Brain microvascular endothelial cell (primary cell): Measurements from ENCODE around the gene ZFP82.
A peak's percentile ranks its signal among the peaks of the same experiment; 100 is the strongest.

Source experiments
- DNase-seq: peaks from one replicate; pipeline ENCODE4 v3.0.0-alpha.2; 2020
- H3K27ac ChIP-seq: fragments of 250-450 bp; sonication (Bioruptor Pico); 2 replicates; pipeline ENCODE4 v1.5.1; 2020; ENCODE audit warnings: mild to moderate bottlenecking, moderate library complexity
- H3K27me3 ChIP-seq: fragments of 250-450 bp; sonication (Bioruptor Pico); replicated peaks from 2 replicates; pipeline ENCODE4 v1.5.1; 2020; ENCODE audit warnings: mild to moderate bottlenecking
- H3K36me3 ChIP-seq: fragments of 250-450 bp; sonication (Bioruptor Pico); replicated peaks from 2 replicates; pipeline ENCODE4 v1.5.1; 2020; ENCODE audit warnings: mild to moderate bottlenecking
- H3K4me3 ChIP-seq: 2 replicates; pipeline ENCODE4 v1.5.1; 2011; ENCODE audit warnings: low read depth, mild to moderate bottlenecking, control low read depth, low read length, moderate library complexity
- CTCF ChIP-seq: IDR thresholded peaks from 2 replicates; pipeline ENCODE4 v1.5.1; 2011; ENCODE audit warnings: low read depth, mild to moderate bottlenecking, moderate library complexity, low read length, control low read depth, inconsistent platforms; ENCODE audit errors: missing control alignments
- in situ Hi-C: cut with HindIII; loops from 2 replicates; pipeline ENCODE4 v1.10.0; 2017; ENCODE audit warnings: low sequenced_read_pairs, low pct_ligation_motif_present

ZFP82 gene

GRCh38 chr19:36379510-36379819, 39.0 kb downstream of the ZFP82 start:
- no peaks in the 10 kb centered on the region for H3K27me3 ChIP-seq
- peak overlapping the region; percentile 91 for H3K4me3 ChIP-seq
- TF ChIP-seq CTCF, result no peak
- no peaks in the 10 kb centered on the region for H3K36me3 ChIP-seq
- DNase-seq, result no peak
- in situ Hi-C loops, result no loop called here
- no peak overlapping the region for H3K27ac ChIP-seq

GRCh38 chr19:36378625-36379509, 39.6 kb downstream of the ZFP82 start, which contains the start of gene ZFP14:
Gene ZFP14, minus strand, starts transcription at chr19:36379201. Its CDS starts 11,309 bp downstream, at chr19:36367892.
- TF ChIP-seq CTCF, result peak; percentile 53
- no peaks in the 10 kb centered on the region for H3K27me3 ChIP-seq
- H3K36me3 ChIP-seq, result no peaks in the 10 kb centered on the region
- DNase-seq, result peak; percentile 92
- in situ Hi-C loops, result no loop called here
- H3K4me3 ChIP-seq, result peak within 1 kb of the TSS; percentile 91
- peak within 1 kb of the TSS; percentile 76 for H3K27ac ChIP-seq

GRCh38 chr19:36377541-36378178, 40.8 kb downstream of the ZFP82 start:
- Histone ChIP-seq H3K27ac (no peak overlapping the region), H3K4me3 (no peak overlapping the region), H3K27me3 (no peaks in the 10 kb centered on the region), H3K36me3 (no peaks in the 10 kb centered on the region)
- no peak for DNase-seq
- in situ Hi-C loops, result no loop called here
- TF ChIP-seq CTCF, result no peak

GRCh38 chr19:36373638-36374156, 44.7 kb downstream of the ZFP82 start:
- Histone ChIP-seq H3K27ac (no peak overlapping the region), H3K36me3 (no peaks in the 10 kb centered on the region), H3K4me3 (no peak overlapping the region), H3K27me3 (no peaks in the 10 kb centered on the region)
- in situ Hi-C loops, result no loop called here
- TF ChIP-seq CTCF, result no peak
- DNase-seq, result no peak

- TF ChIP-seq CTCF, result no peak
- in situ Hi-C loops, result no loop called here
- no peak overlapping the region for H3K27ac ChIP-seq
- H3K4me3 ChIP-seq, result no peak overlapping the region
- no peak for DNase-seq
- H3K36me3 ChIP-seq, result no peaks in the 10 kb centered on the region
- no peaks in the 10 kb centered on the region for H3K27me3 ChIP-seq
Observed at GRCh38 chr19:36371886-36372285, 46.6 kb downstream of the ZFP82 start.
